Measurements from ENCODE around the gene MLPH. TPM values are rescaled to one million over a fixed set of nuclear protein-coding genes. Genes with fewer than 3 reads are reported as not detected.

The MLPH gene
- polyA plus RNA-seq, 12 donors, result 0.43 to 3.0 (median 0.83) TPM; not detected in 2

DNA sequence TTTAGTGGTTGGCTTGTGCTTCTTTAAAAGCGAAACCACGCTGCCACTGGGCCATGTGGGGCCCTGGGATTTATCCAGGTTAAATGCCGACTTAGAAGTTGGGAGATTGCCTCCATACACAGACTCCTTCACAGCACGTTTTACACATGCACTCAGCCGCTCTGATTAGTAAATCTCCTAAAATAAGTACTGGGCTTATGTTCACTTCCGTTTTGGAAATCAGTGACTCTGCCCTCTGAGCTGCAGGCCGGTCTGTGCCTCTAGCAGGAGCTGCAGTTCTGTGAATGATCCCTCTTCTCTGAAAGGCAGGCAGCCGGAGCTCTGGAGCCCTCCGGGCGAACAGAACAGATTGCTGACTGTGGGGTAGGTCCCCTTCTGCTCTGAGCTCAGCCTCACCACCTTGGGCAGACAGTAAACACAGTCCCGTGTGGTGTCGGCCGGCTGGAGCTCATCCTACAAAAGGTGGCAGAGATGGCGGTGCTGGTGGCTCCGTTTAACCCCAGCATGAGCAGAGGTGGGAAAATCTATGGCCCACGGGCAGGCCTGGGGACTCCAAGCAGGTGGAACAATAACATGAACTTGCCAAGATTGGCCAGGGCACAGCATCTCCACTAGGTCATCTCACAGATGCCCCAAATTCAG lies 113.3 kb downstream of the MLPH start:
- peak; percentile 59 for DNase-seq

- DNase-seq, result no peak
Measured at GRCh38 chr2:237601453-237602116, 114.5 kb downstream of the MLPH start.

DNA sequence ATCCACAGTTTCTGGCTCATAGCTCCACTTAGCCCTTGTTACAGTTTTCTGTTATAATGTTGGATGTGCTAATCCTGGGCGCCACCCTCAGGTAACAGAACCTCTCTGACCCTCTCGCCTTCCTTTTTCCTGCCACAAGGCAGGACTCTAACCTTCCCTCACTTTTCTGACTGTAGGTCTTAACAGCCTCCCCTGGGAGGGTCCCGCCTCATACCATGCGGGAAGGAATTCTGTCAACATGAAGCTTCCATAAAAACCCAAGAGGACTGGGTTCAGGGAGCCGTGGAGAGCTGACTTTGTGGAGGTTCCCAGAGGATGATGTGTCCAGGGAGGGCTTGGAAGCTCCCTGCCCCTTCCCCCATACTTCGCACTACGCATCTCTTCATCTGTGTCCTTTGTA lies 115.4 kb downstream of the MLPH start:
- DNase-seq, result no peak

DNA sequence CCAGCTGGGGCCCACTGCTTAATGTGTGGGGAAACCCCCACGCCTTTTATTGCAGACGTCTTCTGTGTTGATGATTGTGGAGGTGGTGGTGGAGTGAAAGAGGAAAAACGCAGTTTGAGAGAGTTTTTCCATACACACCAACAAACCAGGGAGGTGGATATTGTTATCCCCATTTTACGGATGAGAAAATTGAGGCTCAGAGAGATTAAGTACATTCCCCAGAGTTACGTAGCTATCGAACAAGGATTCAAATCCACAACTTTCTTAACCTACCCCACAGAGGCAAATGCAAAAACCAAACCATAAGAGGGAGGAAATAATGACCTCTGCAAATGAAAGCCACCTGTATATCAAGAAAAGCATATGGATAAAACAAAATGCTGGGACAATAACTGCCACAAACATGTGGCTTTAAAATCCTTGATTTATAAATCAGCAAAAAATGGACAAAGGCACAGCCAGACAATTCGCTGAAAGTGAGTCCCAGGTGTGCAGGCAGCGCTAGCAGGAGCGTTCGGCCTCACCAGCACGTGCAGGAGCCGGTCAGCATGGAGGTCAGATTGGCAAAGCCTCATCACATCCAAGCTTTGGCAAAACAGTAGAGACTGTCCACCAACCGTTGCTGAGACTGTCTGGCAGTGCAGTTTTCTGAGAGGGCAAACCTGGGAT lies 116.1 kb downstream of the MLPH start:
- DNase-seq, result no peak

DNA sequence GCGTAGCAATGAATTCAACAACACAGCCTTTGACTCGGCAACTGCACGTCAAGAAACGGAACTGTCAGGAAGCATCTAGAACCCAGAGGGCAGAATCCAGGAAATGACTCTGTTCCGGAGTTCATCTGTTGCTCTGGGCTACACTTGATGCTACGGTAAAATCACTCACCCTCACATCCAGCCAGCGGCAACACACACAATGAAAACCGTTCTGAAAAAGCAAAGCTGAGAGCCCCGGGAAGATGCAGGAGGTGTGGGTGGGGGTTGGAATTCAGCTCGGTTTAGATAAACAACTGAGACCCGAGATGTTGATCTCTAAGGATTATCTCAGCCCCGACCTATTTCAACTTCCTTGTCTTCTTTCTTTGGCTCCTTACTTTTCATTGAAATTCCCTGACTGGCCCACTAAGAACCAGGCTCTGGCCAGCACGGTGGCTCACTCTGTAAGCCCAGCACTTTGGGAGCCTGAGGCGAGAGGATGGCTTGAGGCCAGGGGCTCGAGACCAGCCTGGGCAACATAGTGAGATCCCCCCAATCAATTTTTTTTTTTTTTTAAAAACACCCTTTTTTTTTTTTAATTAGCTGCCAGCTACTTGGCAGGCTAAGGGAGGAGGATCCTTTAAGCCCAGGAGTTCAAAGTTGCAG lies 116.8 kb downstream of the MLPH start:
- DNase-seq, result no peak

GRCh38 chr2:237604391-237604790 lies 117.3 kb downstream of the MLPH start:
- DNase-seq, result no peak

Other genes with a start within 250 kb of the MLPH start
- gene COL6A3, start 73.1 kb upstream of the MLPH start, polyA plus RNA-seq (ENCODE audit: insufficient read length in 12 of 12), result 100 to 1,000 TPM; 166 to 319 (median 251) TPM
- not detected for gene PRLH, start 79.3 kb downstream of the MLPH start, polyA plus RNA-seq (ENCODE audit: insufficient read length in 12 of 12)
- gene RAB17, start 103.5 kb downstream of the MLPH start, polyA plus RNA-seq (ENCODE audit: insufficient read length in 12 of 12), result 10 to 100 TPM in 1 of 12 donors, 1 to 10 TPM in 10, not detected in 1; 1.0 to 10.7 (median 2.0) TPM
- 100 to 1,000 TPM; 108 to 837 (median 163) TPM for gene LRRFIP1, start 140.3 kb downstream of the MLPH start, polyA plus RNA-seq (ENCODE audit: insufficient read length in 12 of 12)